EL (cell line): ENCODE results near the gene PLEKHH2.

Source experiments
- DNase-seq: peaks from one replicate; pipeline ENCODE4 v3.0.0-alpha.2; 2016

PLEKHH2 gene

GRCh38 chr2:43766006-43766405 is 128.9 kb downstream of the PLEKHH2 start:
- no peak for DNase-seq

- DNase-seq: peak; percentile 90
These were observed 137.0 kb downstream of the PLEKHH2 start, which contains the start of gene DYNC2LI1 for GRCh38 chr2:43773876-43774613. TSS of gene DYNC2LI1 (plus strand) at chr2:43774039. CDS start at chr2:43774139, 100 bp downstream.

GRCh38 chr2:43774617-43775016 is 137.6 kb downstream of the PLEKHH2 start:
- no peak for DNase-seq

GRCh38 chr2:43776324-43776723 is 139.3 kb downstream of the PLEKHH2 start:
- no peak for DNase-seq

- DNase-seq: no peak
These were observed 140.4 kb downstream of the PLEKHH2 start for GRCh38 chr2:43777306-43777926.

GRCh38 chr2:43778233-43778632 is 141.2 kb downstream of the PLEKHH2 start:
- no peak for DNase-seq

GRCh38 chr2:43787895-43788294 is 150.8 kb downstream of the PLEKHH2 start:
- DNase-seq: no peak

GRCh38 chr2:43788646-43789045 is 151.6 kb downstream of the PLEKHH2 start:
- no peak for DNase-seq

- DNase-seq: no peak
These were observed 153.1 kb downstream of the PLEKHH2 start for GRCh38 chr2:43790147-43790546.

- no peak for DNase-seq
These were observed 154.1 kb downstream of the PLEKHH2 start for GRCh38 chr2:43791035-43791765.

- DNase-seq: no peak
These were observed 155.6 kb downstream of the PLEKHH2 start for GRCh38 chr2:43792653-43793052.

- no peak for DNase-seq
These were observed 157.9 kb downstream of the PLEKHH2 start for GRCh38 chr2:43794956-43795355.

- no peak for DNase-seq
These were observed 159.1 kb downstream of the PLEKHH2 start for GRCh38 chr2:43796206-43796605.

GRCh38 chr2:43798300-43798699 is 161.2 kb downstream of the PLEKHH2 start:
- no peak for DNase-seq

- no peak for DNase-seq
These were observed 163.8 kb downstream of the PLEKHH2 start for GRCh38 chr2:43800894-43801293.

- no peak for DNase-seq
These were observed 165.1 kb downstream of the PLEKHH2 start for GRCh38 chr2:43802135-43802534.

- DNase-seq: no peak
These were observed 166.1 kb downstream of the PLEKHH2 start for GRCh38 chr2:43803113-43803512.

GRCh38 chr2:43806719-43807031 is 169.6 kb downstream of the PLEKHH2 start:
- DNase-seq: no peak

- no peak for DNase-seq
These were observed 173.4 kb downstream of the PLEKHH2 start for GRCh38 chr2:43810452-43810851.

GRCh38 chr2:43810888-43811287 is 173.8 kb downstream of the PLEKHH2 start:
- no peak for DNase-seq

GRCh38 chr2:43812006-43812405 is 174.9 kb downstream of the PLEKHH2 start:
- no peak for DNase-seq

- DNase-seq: no peak
These were observed 175.9 kb downstream of the PLEKHH2 start for GRCh38 chr2:43812947-43813346.

- DNase-seq: no peak
These were observed 177.7 kb downstream of the PLEKHH2 start for GRCh38 chr2:43814711-43815110.
